ENCODE measurements around the gene ABHD5. TPM values are rescaled to one million over a fixed set of nuclear protein-coding genes. Genes with fewer than 3 reads are reported as not detected.
A peak's percentile ranks its signal among the peaks of the same experiment; 100 is the strongest.

The ABHD5 gene
- total RNA-seq, 2 donors from 2014 or later, result 11.3 to 16.5 TPM

DNA sequence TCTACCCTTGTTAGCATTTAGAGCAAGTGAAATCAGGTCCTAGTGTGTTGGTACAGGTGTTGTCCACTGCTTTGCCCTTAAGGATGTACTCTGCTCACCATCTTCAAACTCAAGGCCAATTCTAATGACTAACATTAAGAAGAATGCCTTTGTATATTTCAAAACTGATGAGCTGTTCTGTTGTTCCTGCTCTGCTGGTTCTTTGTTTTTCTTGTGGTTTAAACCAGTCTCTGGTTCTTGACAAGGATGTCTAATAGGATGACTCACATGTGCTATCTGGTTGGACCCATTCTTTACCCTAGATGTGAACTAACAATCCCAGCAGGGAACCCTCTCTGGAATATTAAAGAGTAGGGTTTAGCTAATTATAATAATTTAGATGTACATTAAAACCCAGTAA lies 17.3 kb downstream of the ABHD5 start:
- H3K4me3 Mint-ChIP-seq, result no peak overlapping the region
- H3K9me3 ChIP-seq (ENCODE audit: control insufficient read depth, low read length, poor library complexity, severe bottlenecking), result no peaks in the 10 kb centered on the region
- H3K27ac Mint-ChIP-seq, result no peak overlapping the region
- no peaks in the 10 kb centered on the region for H3K27me3 Mint-ChIP-seq
- DNase-seq, result no peak
- peaks cover 5% of the 10 kb centered on the region for H3K36me3 Mint-ChIP-seq (ENCODE audit: low read depth)
- peaks cover 6% of the 10 kb centered on the region for H3K4me1 Mint-ChIP-seq
- no peak for ATAC-seq

DNA sequence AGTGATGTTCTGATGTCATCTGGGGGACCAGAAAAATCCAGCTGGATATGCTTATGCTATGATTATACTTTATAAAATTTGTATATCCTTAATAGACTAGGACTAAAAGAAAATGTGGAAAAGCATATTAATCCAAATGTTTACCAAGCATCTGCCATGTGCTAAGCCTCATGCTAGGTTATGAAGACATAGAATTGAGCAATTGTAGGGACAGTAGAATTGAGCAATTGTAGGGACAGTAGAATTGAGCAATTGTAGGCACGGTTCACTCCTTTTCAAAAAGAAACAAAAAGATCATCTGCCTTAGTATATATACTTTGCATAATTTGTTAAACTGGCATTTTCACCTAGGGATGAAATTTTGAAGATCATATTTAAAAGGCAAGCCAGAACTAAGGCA lies 18.3 kb downstream of the ABHD5 start:
- ATAC-seq, result no peak
- peaks cover 6% of the 10 kb centered on the region for H3K4me1 Mint-ChIP-seq
- H3K9me3 ChIP-seq (ENCODE audit: control insufficient read depth, low read length, poor library complexity, severe bottlenecking), result no peaks in the 10 kb centered on the region
- peaks cover 10% of the 10 kb centered on the region for H3K36me3 Mint-ChIP-seq (ENCODE audit: low read depth)
- no peak overlapping the region for H3K4me3 Mint-ChIP-seq
- DNase-seq, result no peak
- no peaks in the 10 kb centered on the region for H3K27me3 Mint-ChIP-seq
- no peak overlapping the region for H3K27ac Mint-ChIP-seq

DNA sequence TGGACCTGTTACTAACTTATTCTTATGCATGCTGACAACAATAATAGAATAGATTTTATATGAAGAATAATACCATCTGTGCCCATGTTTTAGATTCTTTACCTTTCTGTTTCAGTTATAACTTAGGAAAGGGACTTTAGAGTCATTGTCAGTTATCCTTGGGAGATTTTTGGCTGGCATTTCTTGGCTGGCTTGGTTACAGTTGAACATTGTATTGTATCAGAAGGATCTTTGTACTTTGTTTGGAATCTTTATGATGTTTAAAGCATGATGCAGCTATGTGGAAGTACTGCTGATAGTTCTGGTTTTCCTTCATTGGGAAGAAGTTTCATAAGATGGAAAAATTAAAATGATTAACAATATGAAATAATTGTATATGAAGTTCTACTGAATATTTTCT lies 19.9 kb downstream of the ABHD5 start:
- ATAC-seq (no peak), DNase-seq (no peak)
- H3K4me1 Mint-ChIP-seq, result peaks cover 6% of the 10 kb centered on the region
- H3K4me3 Mint-ChIP-seq, result no peak overlapping the region
- H3K27me3 Mint-ChIP-seq, result no peaks in the 10 kb centered on the region
- no peak overlapping the region for H3K27ac Mint-ChIP-seq
- peaks cover 10% of the 10 kb centered on the region for H3K36me3 Mint-ChIP-seq (ENCODE audit: low read depth)
- no peaks in the 10 kb centered on the region for H3K9me3 ChIP-seq (ENCODE audit: control insufficient read depth, low read length, poor library complexity, severe bottlenecking)

DNA sequence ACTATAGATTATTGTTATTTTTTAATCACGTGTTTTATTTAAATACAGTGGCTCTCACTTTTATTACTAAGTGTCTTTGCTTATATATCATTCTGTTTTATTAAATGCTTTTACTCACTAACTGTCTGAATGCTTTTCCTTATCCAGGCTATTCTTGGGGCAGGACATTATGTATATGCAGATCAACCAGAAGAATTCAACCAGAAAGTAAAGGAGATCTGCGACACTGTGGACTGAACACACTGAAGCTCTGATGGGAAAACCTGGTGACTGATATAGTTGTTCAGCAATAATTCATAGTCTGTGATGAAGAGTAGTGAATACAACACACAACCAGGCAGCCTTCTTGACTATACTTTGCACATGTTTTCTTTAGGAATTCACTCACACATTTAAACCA lies 27.6 kb downstream of the ABHD5 start:
- no peaks in the 10 kb centered on the region for H3K9me3 ChIP-seq (ENCODE audit: control insufficient read depth, low read length, poor library complexity, severe bottlenecking)

DNA sequence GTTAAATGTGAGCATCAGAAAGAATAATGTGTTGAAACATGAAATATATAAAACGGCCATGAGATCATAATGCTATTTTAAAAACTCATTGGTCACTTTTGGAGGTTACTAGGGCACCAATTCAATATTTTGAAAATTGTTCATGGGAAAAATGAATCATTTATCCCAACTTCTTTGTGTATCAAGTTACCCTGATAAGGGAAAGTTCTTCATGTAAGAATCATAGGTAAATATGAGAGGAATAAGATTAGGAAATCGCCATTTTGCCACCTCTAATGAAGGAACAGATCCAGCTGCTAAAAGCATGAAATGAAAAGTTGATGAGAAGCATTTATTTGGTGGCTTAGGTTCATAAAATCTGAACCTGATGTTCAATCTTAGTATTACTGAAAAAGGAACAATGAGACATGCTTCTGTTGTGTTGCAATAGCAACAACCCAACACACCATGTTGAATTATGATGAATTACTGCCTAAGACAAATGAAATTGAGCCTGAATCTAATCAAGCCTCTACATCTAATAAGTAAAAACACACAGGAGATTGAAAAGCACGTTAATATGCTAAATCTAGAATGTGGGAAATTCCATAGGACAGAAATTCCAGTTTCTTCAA lies 32.5 kb downstream of the ABHD5 start:
- Mint-ChIP-seq H3K4me3 (no peak overlapping the region), H3K36me3 (ENCODE audit: low read depth) (peaks cover 2% of the 10 kb centered on the region), H3K4me1 (no peaks in the 10 kb centered on the region), H3K27me3 (no peaks in the 10 kb centered on the region), H3K27ac (no peak overlapping the region)
- H3K9me3 ChIP-seq (ENCODE audit: control insufficient read depth, low read length, poor library complexity, severe bottlenecking), result no peaks in the 10 kb centered on the region
- no peak for ATAC-seq
- DNase-seq, result no peak

More for the DNA sequence above, 27.6 kb downstream of the ABHD5 start:
- Mint-ChIP-seq H3K4me3 (no peak overlapping the region), H3K27me3 (no peaks in the 10 kb centered on the region), H3K4me1 (no peaks in the 10 kb centered on the region), H3K36me3 (ENCODE audit: low read depth) (peaks cover 9% of the 10 kb centered on the region), H3K27ac (no peak overlapping the region)
- DNase-seq (no peak), ATAC-seq (no peak)

DNA sequence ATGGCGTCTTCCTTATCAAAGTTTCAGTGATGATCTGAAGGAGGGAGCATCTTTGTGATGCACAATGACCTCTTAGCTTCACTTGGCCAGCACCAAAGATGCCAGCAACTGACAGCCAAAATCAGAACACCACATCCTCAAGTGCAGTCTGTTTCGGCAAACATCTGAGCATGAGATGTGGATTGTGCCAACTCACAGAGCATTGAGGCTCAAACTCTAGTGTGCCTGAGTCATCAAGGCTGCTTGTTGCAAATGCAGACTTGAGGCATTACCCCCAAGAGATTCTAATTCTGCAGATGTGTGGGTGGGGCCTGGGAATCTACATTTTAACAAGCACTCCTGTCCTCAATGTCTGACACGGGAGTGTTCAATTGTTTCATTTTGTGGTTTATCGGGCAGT lies 35.8 kb downstream of the ABHD5 start:
- Mint-ChIP-seq H3K27ac (no peak overlapping the region), H3K4me3 (no peak overlapping the region), H3K36me3 (ENCODE audit: low read depth) (no peaks in the 10 kb centered on the region), H3K27me3 (no peaks in the 10 kb centered on the region), H3K4me1 (no peaks in the 10 kb centered on the region)
- no peaks in the 10 kb centered on the region for H3K9me3 ChIP-seq (ENCODE audit: control insufficient read depth, low read length, poor library complexity, severe bottlenecking)
- DNase-seq (no peak), ATAC-seq (no peak)

DNA sequence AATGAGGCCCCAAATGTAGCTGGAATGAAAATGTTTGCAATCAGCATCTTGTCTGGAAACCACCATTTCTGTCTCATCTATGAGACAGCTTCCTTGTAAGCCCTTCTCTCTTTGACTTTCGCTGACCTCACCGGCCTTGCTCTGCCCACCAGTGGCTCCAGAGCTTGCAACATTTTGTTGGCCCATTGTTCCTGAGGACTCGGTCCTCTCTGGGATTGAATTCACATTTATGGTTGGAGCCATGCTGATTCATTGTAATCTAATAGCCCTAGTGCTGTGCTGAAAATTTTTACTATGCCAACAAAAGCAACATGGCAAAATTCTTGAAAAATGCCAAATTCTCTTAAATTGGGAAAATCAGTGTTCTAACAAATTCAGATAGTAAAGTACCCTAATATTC lies 37.2 kb downstream of the ABHD5 start:
- H3K4me1 Mint-ChIP-seq, result no peaks in the 10 kb centered on the region
- no peak overlapping the region for H3K4me3 Mint-ChIP-seq
- no peak for DNase-seq
- ATAC-seq, result no peak
- H3K9me3 ChIP-seq (ENCODE audit: control insufficient read depth, low read length, poor library complexity, severe bottlenecking), result no peaks in the 10 kb centered on the region
- H3K27ac Mint-ChIP-seq, result no peak overlapping the region
- peaks cover 2% of the 10 kb centered on the region for H3K36me3 Mint-ChIP-seq (ENCODE audit: low read depth)
- no peaks in the 10 kb centered on the region for H3K27me3 Mint-ChIP-seq

DNA sequence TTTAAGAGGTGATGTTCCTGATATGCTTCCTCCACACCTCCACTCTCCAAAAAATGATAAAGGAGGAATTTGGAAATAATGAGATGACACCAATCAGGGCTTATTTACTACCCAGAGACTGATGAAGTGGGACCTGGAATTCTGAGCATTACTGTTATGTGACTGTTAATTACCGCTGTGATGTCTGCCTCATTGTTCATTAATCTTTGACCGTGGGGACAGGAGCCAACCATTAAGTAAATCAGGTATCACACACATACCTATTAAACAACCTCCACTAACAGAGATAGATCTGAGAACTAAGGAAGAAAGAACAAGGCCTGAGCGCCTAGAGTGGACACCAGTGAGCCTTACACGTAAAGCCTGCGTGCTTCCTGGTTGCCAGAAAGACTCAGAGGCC lies 37.7 kb downstream of the ABHD5 start:
- ATAC-seq (no peak), DNase-seq (no peak)
- H3K4me3 Mint-ChIP-seq, result no peak overlapping the region
- no peak overlapping the region for H3K27ac Mint-ChIP-seq
- no peaks in the 10 kb centered on the region for H3K4me1 Mint-ChIP-seq
- no peaks in the 10 kb centered on the region for H3K9me3 ChIP-seq (ENCODE audit: control insufficient read depth, low read length, poor library complexity, severe bottlenecking)
- H3K27me3 Mint-ChIP-seq, result no peaks in the 10 kb centered on the region
- H3K36me3 Mint-ChIP-seq (ENCODE audit: low read depth), result peaks cover 2% of the 10 kb centered on the region

DNA sequence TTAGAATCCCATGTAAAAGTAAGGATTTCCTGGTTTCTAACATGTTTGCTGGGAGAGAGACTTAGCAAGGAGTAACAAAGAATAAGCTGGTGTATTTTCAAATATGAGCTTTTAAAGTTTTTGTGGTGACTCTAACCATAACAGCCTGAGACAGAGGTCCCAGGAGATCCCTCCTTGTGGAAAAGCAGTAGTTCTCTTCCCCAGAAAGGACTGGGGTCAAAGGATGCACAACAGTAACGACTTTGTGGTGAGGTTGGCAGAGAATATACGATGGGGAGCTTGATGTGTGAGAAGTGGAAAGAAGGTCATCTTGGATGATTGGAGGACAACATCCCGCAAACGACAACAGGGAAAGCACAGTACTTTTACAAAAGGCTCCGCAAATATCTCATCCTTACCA lies 38.2 kb downstream of the ABHD5 start:
- no peaks in the 10 kb centered on the region for H3K9me3 ChIP-seq (ENCODE audit: control insufficient read depth, low read length, poor library complexity, severe bottlenecking)
- DNase-seq, result no peak
- no peak overlapping the region for H3K27ac Mint-ChIP-seq
- no peaks in the 10 kb centered on the region for H3K4me1 Mint-ChIP-seq
- peaks cover 2% of the 10 kb centered on the region for H3K36me3 Mint-ChIP-seq (ENCODE audit: low read depth)
- no peak overlapping the region for H3K4me3 Mint-ChIP-seq
- H3K27me3 Mint-ChIP-seq, result no peaks in the 10 kb centered on the region
- no peak for ATAC-seq

DNA sequence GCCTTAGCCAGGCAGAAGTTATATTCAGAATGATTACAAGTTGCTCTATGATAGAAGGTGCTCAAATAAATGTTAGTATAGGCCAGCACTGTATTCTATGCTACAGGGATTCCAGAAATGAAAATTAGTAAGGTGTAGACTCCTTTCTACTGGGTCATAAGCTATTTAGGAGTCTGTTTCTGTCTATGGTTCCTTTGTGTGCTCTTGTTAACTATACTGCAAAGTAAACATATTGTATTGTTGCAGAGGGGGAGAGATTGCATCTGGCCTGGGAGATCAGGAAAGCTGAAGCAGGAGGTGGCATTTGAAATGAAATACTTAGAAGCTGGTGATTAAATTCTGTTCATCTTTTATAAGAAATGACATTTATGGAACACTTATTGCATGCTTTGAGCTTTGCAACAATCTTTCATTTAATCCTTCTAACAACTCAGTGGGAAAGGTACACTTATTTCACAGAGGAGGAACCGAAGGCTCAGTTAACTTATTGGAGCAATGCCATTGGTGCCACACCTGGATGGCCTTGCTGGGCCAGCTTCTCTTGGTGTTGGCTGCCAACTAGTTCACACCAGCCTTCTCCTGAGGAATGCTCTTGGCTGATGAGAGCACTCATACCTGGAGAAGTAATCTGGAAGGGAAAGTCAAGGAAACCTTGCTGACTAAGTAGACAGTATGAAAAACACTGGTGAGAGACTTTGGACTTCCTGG lies 39.1 kb downstream of the ABHD5 start:
- Mint-ChIP-seq H3K36me3 (ENCODE audit: low read depth) (peaks cover 4% of the 10 kb centered on the region), H3K27me3 (no peaks in the 10 kb centered on the region), H3K27ac (no peak overlapping the region), H3K4me3 (no peak overlapping the region), H3K4me1 (no peaks in the 10 kb centered on the region)
- ATAC-seq (no peak), DNase-seq (no peak)
- no peaks in the 10 kb centered on the region for H3K9me3 ChIP-seq (ENCODE audit: control insufficient read depth, low read length, poor library complexity, severe bottlenecking)

DNA sequence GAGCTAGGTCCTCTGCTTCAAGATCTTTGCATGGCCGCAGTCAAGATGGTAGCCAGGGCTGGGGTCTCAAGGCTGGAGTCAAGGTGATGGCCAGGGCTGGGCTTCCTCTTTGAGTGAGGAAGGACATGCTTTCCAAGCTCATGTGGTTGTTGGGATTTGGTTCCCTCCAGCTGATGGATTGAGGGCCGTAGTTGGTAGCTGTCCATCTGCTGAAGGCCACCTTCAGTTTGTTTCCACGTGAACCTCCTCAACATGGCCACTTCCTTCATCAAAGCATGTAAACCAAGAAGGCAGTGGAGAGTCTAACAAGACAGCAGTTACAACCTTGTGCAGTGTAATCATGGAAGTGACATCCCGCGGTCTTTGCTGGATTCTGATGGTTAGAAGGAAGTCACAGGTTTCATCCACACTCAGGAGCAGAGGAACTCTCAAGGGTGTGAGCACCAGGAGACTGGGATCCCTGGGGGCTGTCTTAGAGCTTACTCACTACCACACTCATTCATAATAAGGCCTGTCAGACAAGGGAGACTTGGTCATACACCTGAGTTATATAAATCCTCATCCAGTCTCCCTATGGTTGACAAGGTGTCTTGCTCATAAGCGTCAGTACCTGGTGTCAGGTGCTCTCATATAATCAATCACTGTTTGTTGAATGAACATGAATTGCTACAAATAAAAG lies 42.1 kb downstream of the ABHD5 start:
- H3K4me1 Mint-ChIP-seq, result no peaks in the 10 kb centered on the region
- DNase-seq, result no peak
- no peak for ATAC-seq

DNA sequence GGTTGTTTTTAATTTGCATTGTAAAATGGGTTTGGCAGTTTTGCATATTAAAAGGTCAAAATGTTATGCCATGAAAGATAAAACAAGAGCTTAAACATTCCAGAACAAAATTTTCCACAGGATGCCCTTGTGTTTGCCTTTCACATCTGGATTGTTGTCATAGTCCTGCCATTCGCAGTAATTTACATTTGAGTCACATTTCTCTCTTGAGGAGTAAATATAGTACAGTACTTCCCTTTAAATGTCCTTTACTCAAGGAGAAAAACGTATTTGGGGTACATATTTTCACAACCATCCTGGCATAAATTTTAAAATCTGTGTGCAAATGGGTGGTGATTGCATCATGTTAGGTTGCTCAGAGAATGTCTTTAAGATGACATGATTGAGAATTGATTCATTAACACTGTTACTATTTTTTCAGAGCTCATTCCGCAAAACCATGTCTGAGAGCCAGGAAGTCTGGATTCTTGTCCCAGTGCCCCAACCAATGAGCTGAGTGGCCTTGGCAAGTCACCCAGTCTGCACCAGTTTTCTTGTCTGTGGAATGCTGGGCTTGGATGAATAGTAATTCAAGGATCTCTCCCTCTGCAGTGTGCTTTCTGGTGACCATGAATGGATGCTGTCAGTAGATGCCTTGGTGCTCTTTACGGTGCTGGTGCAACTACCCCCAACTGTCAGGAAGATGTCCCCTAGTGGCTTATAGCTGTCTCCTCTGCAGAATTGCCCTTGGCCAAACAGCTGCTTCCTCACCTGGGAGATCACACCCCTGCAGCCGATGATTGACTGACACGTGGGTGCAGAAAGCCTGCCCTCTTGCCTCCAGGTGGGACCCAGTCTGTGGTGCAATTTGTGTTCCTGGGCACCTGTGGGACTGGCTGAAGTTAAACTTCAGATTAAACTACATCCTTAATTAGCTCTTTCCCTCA lies 43.0 kb downstream of the ABHD5 start:
- peaks cover 4% of the 10 kb centered on the region for H3K36me3 Mint-ChIP-seq (ENCODE audit: low read depth)
- H3K9me3 ChIP-seq (ENCODE audit: control insufficient read depth, low read length, poor library complexity, severe bottlenecking), result no peaks in the 10 kb centered on the region
- DNase-seq (no peak), ATAC-seq (no peak)
- no peaks in the 10 kb centered on the region for H3K4me1 Mint-ChIP-seq
- H3K4me3 Mint-ChIP-seq, result no peak overlapping the region
- no peaks in the 10 kb centered on the region for H3K27me3 Mint-ChIP-seq
- no peak overlapping the region for H3K27ac Mint-ChIP-seq

More for the DNA sequence above, 42.1 kb downstream of the ABHD5 start:
- no peak overlapping the region for H3K27ac Mint-ChIP-seq
- no peaks in the 10 kb centered on the region for H3K27me3 Mint-ChIP-seq
- H3K9me3 ChIP-seq (ENCODE audit: control insufficient read depth, low read length, poor library complexity, severe bottlenecking), result no peaks in the 10 kb centered on the region
- no peak overlapping the region for H3K4me3 Mint-ChIP-seq
- H3K36me3 Mint-ChIP-seq (ENCODE audit: low read depth), result peaks cover 4% of the 10 kb centered on the region

DNA sequence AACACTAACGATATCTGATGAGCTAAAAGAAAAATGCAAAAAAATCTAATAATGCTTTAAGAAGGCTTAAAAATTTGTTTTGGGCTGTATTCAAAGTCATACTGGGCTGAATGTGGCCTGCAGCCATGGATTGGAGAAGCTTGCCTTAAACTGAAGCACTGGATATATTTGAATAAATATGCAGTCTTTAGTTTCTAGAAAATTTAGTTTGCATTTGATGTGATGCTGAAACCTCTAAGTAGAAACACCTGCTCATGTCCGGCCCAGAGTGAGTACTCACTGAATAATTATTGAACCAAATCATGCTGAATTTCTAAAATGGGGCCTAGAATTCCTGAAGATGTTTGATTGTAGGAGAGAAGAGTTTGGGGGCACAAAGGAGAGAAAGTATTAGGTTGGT lies 43.9 kb downstream of the ABHD5 start:
- H3K4me3 Mint-ChIP-seq, result no peak overlapping the region
- H3K27me3 Mint-ChIP-seq, result no peaks in the 10 kb centered on the region

More for the DNA sequence above, 43.9 kb downstream of the ABHD5 start:
- no peaks in the 10 kb centered on the region for H3K9me3 ChIP-seq (ENCODE audit: control insufficient read depth, low read length, poor library complexity, severe bottlenecking)
- Mint-ChIP-seq H3K4me1 (no peaks in the 10 kb centered on the region), H3K36me3 (ENCODE audit: low read depth) (peaks cover 4% of the 10 kb centered on the region), H3K27ac (peak overlapping the region; percentile 71)
- DNase-seq (no peak), ATAC-seq (no peak)

All from T-helper 17 cell (primary cell).